GM21717 (cell line): ENCODE measurements around the gene LDAF1.
"Not testable (repeated sequence)": the region's sequence is repeated elsewhere in the genome, so short reads cannot be mapped to it uniquely, and the experiment has no call there.

Experiments used
- ATAC-seq: cut with Tn5 transposase; IDR thresholded peaks from one replicate; pipeline ENCODE4 v1.9.1; 2021; ENCODE audit warnings: mild to moderate bottlenecking, moderate library complexity; ENCODE audit not compliant: unreplicated experiment

Gene LDAF1

DNA sequence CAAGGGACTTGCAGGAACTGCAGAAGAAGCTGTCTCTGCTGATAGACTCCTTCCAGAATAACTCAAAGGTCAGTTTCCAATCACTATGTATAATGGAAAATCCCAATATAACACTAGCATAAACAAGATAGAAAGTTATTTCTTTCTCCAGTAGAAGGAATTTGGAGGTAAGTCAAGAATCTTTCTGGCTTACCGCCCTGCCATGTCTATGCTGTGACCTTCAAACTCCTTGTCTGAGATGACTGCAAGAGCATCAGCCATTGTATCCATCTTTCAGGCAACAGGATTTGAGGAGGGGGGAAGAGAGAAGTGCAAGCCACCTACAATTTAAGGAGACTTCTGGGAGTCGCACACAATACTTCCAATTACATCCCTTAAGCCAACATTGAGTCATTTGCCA is 2.7 kb downstream of the LDAF1 start:
- ATAC-seq, result no peak

DNA sequence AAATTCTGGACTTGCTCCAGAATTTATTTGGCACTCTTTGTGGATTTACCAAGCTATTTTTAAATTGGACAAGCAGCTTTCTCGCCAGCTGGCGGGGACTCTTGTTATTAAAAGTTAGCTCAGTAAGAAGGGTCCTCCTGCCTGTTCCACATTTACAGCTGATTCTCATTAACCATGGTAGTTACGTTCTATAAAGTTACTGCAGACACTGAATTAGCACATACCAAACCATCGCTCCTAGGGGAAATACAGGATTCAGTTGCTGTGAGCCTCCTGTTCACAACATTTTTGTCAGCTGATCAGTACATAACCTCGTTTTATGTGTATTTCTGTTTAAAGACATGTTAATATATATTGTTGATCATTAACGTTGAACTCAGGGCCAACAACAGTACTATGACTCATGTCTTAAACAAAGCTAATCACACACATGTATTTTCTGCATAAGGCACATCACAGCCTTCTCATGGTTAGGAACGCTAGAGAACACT is 4.2 kb downstream of the LDAF1 start:
- ATAC-seq, result no peak

DNA sequence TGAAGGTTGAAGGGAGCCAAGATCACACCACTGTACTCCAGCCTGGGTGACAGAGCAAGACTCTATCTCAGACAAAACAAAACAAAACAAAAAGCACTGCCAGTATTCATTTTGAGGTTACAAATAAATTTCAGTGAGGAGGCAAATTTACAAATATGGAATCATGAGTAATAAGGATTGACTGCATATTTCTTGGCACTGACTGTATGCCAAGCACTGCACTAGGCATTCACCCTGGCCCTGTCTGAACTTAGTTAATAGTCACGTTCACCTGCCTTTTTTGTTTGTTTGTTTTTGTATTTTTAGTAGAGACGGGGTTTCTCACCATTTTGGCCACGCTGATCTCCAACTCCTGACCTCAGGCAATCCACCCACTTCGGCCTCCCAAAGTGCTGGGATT is 5.1 kb downstream of the LDAF1 start:
- ATAC-seq, result no peak

DNA sequence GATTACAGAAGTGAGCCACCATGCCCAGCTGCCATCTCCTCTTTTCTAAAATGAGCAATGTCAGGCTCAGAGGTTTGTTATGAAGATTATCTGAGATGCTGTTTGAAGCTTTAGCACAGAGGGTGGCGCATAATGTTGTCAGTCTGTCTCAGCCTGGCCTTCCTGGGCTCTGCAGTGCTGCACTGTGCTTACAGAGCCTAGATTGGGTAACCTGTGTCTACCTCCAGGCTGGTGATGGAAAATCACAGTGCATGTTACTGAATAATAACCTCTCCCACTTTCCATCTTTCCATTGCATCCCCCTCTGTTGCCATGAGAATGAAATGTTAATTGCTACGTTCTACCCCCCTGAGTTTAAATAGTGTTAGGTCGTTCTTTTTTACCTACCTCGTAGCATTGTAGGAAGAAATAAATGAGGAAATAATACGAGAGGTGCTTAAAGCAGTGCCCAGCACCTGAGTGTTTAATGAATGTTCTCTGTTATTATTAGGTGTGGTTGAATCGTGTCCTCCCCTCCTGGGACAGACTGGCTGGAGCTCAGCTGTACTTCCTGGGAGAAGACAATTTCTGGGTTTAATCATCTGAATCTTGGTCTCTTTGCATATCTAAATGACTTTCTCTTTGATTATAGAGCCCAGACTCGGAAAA is 6.2 kb downstream of the LDAF1 start:
- no peak for ATAC-seq

DNA sequence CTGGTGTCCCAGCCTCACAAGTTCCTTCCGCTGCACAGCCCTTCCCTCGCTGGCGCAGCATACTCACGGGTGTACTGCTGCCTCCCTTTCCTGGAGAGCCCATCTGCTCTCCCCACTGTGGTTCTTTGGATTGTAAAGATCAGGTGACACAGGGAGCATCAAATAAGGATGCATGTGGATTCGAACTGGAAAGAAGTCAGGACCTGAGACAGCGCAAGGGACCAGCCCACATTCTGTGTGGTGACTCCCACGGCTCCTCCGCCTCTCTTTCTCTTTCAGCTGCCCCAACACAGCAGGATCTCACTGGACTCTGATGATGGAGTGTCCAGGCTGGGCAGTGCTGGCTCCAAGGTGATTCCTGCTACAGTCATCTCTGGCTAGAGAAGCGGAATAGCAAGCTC is 8.1 kb downstream of the LDAF1 start:
- ATAC-seq, result no peak

DNA sequence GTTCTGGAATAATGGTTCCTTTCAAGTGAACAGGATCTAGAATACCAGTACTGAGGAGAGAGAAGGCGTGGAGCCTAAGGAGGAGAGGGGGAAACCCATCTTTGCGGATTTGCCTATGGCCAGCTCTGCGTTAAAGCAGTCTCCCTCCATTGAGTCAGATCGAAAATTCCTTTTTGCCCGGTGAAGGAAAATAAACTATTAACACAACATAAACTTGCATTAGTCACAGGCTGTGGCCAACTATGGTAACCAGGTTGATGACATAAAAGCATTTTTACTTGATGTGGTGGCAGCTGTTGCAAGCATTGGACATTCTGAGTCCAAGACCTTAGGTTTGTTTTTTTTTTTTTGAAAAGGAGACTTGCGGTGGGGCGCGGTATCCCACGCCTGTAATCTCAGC is 8.9 kb downstream of the LDAF1 start:
- ATAC-seq, result no peak

DNA sequence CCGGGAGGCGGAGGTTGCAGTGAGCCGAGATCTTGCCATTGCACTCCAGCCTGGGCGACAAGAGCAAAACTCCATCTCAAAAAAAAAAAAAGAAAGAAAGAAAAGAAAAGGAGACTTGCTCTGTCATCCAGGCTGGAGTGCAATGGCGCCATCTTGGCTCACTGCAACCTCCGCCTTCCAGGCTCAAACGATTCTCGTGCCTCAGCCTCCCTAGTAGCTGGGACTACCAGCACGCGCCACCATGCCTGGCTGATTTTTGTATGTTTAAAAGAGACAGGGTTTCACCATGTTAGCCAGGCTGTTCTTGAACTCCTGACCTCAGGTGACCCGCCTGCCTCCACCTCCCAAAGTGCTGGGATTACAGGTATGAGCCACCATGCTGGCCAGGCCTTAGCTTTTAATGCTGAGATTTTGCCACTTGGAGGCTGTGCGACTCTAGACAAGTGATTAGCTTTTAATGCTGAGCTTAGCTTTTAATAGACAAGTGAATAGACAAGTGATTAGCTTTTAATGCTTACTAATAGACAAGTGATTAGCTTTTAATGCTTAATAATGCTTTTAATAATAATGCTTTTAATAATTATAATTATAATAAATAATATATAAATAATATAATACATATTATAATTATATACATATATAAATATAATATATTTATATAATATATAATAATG is 9.6 kb downstream of the LDAF1 start:
- no peak for ATAC-seq

DNA sequence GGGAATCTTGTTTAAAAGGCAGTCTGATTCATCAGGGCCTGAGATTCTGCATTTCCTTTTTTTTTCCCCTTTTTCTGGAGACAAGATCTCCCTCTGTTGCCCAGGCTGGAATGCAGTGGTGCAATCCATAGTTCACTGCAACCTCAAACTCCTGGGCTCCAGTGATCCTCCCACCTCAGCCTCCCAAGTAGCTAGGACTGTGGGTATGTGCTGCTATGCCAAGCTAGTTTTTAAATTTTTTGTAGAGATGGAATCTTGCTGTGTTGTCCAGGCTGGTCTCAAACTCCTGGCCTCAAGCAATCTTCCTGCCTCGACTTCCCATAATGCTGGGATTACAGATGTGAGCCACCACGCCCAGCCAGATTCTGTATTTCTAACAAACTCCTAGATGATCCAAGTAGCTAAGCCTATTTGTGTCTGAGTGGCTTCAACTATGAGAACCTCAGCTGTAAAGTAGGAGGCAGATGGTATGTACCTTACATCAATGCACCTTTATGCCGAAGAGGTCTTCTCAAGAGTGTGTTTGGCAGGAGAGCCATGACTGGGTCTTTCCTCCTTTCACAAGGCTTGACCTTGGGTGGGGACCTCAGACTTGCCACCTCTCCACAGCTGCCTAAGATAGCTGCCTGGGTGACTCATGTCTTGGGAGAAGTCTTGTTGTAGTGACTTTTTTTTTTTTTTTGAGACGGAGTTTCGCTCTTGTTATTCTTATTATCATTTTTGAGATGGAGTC is 10.9 kb downstream of the LDAF1 start:
- no peak for ATAC-seq

GRCh38 chr16:21170116-21170515 is 11.6 kb downstream of the LDAF1 start:
- not testable (repeated sequence) for ATAC-seq

DNA sequence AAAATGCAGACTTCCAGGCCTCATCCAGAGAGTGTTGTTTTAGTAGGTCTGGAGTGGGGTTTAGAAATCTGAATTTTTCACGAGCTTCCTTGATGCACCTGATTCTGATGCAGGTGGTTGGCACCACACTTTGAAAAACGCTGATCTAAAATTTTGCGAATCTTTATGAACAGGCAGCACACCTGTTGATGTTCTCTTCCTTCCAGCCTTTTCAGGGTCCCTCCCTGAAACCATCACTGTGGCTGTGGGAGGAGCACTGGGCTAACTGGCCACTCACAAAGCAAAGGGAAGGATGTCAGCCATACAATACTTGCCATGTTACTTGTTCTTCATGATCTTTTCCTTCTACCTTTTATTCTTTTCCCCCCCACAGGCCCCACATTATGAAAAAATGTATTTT is 14.2 kb downstream of the LDAF1 start:
- ATAC-seq, result no peak

- ATAC-seq, result no peak
Observed at GRCh38 chr16:21175397-21175796, 16.9 kb downstream of the LDAF1 start.

DNA sequence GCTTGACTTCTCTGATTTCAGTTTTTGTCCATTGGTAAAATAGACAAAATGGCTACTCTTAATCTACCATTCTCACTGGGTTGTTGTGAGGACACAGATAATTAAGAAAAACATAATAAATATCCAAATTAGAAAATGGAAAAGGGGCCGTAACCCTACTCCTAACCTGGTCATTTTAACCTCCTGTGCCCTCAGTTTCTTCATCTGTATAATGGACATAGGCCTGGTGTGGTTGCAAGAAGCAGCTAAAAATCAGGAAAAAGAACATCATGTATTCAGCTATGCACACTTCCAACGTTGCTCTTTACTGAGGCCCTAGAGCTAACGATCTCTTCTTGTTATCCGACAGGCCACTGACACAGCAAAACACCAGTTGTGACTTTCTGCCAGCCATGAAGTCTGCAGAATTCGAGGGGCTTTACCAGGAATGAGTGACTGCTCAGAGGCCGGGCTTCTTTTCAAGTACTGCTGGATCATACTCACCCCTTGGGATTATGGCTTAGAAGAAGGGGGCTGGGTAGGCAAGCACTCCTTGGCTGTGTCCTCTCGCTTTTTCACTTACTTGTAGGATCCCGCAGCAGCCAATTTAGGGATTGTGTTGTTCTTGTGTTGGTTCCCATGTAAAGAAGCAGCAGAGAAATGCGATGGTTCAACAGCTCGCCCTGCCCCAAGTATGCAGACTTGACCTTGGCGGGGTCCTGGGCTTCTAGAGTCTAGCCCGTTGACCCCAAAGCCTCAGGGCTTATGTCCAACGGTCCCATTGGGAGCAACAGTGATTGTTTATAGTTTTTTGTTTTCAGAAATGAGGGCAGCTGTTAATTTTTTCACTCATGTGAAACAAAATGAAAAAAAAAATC is 20.9 kb downstream of the LDAF1 start:
- no peak for ATAC-seq

GRCh38 chr16:21179983-21180365 is 21.5 kb downstream of the LDAF1 start:
- no peak for ATAC-seq

DNA sequence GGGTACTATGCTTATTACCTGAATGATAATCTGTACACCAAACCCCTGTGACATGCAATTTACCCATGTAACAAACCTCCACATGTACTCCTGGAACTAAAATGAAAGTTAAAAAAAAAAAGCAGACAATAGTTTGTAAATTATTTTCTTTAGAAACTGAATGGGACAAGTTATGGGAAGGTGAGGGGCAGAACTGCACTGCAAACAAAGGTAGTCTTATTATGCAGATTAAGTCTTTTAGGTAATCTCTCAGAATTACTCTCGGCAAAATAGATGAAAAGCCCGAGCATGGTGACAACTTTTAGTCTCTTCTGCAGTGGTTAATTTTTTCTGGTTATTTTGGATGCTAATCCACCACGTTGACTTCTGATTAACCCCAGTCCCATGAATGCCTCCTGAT is 25.5 kb downstream of the LDAF1 start:
- ATAC-seq, result no peak

- ATAC-seq, result no peak
Observed at GRCh38 chr16:21184834-21185233, 26.4 kb downstream of the LDAF1 start.

- ATAC-seq, result no peak
Observed at GRCh38 chr16:21185659-21186325, 27.3 kb downstream of the LDAF1 start.

DNA sequence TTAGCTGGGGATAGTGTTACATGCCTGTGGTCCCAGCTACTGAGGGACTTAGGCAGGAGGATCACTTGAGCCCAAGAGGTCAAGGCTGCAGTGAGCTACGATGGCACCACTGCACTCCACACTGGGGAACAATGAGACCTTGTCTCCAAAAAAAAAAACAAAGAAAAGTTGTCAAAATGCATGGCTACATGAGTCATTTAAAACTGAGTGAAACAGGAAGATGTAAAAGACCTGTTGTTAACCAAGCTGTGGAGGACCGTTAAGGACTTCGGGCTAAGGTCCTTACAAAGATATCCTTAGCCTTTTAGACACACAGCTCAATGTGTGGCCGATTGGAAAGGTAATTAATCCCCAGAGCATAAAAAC is 27.8 kb downstream of the LDAF1 start:
- ATAC-seq, result no peak

DNA sequence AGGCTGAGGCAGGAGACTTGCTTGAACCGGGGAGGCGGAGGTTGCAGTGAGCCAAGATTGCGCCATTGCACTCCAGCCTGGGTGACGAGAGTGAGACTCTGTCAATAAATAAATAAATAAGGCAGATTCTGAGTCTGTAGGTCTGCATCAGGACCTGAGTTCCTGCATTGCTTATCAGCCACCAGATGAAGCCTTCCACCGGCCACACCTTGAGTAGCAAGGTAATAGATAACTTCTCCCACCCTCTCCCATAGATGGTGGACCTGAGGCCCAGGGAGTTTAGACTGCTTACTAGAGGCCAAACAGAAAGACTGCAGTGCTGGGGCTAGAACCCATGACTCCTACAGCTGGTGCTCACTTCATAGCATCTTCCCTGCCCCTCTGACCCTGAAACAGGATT is 30.8 kb downstream of the LDAF1 start:
- no peak for ATAC-seq

DNA sequence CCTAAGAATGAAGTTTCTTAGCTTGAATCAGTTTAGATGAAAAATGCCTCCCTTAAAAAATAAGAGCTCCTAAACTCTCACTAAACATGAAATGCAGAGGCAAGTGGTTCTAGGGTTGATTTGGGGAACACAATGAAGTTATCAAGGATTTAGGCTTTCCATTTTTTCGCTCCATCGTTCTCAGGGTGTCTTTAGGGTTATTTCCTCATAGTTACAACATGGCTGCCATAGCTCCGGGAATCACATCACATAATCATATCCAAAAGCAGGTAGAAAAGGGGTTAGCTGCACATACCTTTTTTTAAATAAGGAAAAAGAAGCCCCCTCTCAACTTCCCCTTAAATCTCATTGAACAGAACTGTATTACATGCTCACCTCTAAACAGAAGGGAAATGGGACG is 31.5 kb downstream of the LDAF1 start:
- no peak for ATAC-seq

GRCh38 chr16:21190599-21190998 is 32.1 kb downstream of the LDAF1 start:
- ATAC-seq, result no peak

- ATAC-seq, result no peak
Observed at GRCh38 chr16:21192991-21193390, 34.5 kb downstream of the LDAF1 start.
